Mesenchymal stem cell (in vitro differentiated cells and primary cell): ENCODE measurements around the gene YWHAQ.

Experiments
- DNase-seq: peaks from one replicate; pipeline ENCODE4 v3.0.0-alpha.2; 2013
- H2AFZ ChIP-seq: one replicate; pipeline ENCODE4 v1.6.1; 2013; ENCODE audit warnings: low read depth, mild to moderate bottlenecking, control low read depth, inconsistent platforms, low read length, moderate library complexity
- H2AK5ac ChIP-seq: 2 replicates; pipeline ENCODE4 v1.6.1; 2013; ENCODE audit warnings: low read length, moderate library complexity, mild to moderate bottlenecking, inconsistent platforms; ENCODE audit not compliant: severe bottlenecking
- H2BK120ac ChIP-seq: one replicate; pipeline ENCODE4 v1.6.1; 2013; ENCODE audit warnings: low read depth, mild to moderate bottlenecking, inconsistent platforms, low read length, moderate library complexity
- H2BK12ac ChIP-seq, 2 experiments: one replicate each; pipeline ENCODE4 v1.6.1; 2013; ENCODE audit warnings: inconsistent platforms in 2 of 2, low read length in 2 of 2, mild to moderate bottlenecking in 2 of 2, moderate library complexity in 2 of 2, control low read depth in 1 of 2
- H2BK15ac ChIP-seq: one replicate; pipeline ENCODE4 v1.6.1; 2013; ENCODE audit warnings: mild to moderate bottlenecking, low read depth, inconsistent platforms; ENCODE audit not compliant: poor library complexity, severe bottlenecking
- H2BK5ac ChIP-seq: 2 replicates; pipeline ENCODE4 v1.6.1; 2013; ENCODE audit warnings: low read depth, mild to moderate bottlenecking, low read length, control low read depth, inconsistent platforms; ENCODE audit not compliant: poor library complexity, severe bottlenecking
- H3K14ac ChIP-seq, 2 experiments: one replicate each; pipeline ENCODE4 v1.6.1; 2013; ENCODE audit warnings: inconsistent platforms in 2 of 2, low read length in 2 of 2, control low read depth in 1 of 2, mild to moderate bottlenecking in 1 of 2, moderate library complexity in 1 of 2
- H3K18ac ChIP-seq, 2 experiments: one replicate each; pipeline ENCODE4 v1.6.1; 2013; ENCODE audit warnings: inconsistent platforms in 2 of 2, low read length in 2 of 2, control low read depth in 1 of 2, low read depth in 1 of 2, mild to moderate bottlenecking in 1 of 2
- H3K23ac ChIP-seq, 2 experiments: one replicate each; pipeline ENCODE4 v1.6.1; 2013; ENCODE audit warnings: inconsistent platforms in 2 of 2, low read length in 2 of 2, mild to moderate bottlenecking in 2 of 2, moderate library complexity in 2 of 2, control low read depth in 1 of 2
- H3K27ac ChIP-seq: 2 replicates; pipeline ENCODE4 v1.5.1; 2013; ENCODE audit warnings: mild to moderate bottlenecking, moderate library complexity, low read length, control low read depth, inconsistent platforms; ENCODE audit not compliant: poor library complexity, severe bottlenecking
- H3K27me3 ChIP-seq, 2 experiments: 2 replicates each; pipeline versions ENCODE4 v1.6.1 to v1.7.0; 2013; ENCODE audit warnings: low read length in 2 of 2, mild to moderate bottlenecking in 2 of 2, moderate library complexity in 2 of 2, control low read depth in 1 of 2, inconsistent platforms in 1 of 2; ENCODE audit not compliant: control insufficient read depth in 1 of 2, insufficient read depth in 1 of 2
- H3K36me3 ChIP-seq, 2 experiments: 2 replicates each; pipeline versions ENCODE4 v1.6.1 to v1.7.0; 2013; ENCODE audit warnings: low read length in 2 of 2, control low read depth in 1 of 2, inconsistent platforms in 1 of 2, low read depth in 1 of 2, mild to moderate bottlenecking in 1 of 2; ENCODE audit not compliant: insufficient read depth in 2 of 2, control insufficient read depth in 1 of 2
- H3K4ac ChIP-seq, 2 experiments: one replicate each; pipeline ENCODE4 v1.6.1; 2013; ENCODE audit warnings: inconsistent platforms in 2 of 2, low read length in 2 of 2, mild to moderate bottlenecking in 2 of 2, moderate library complexity in 2 of 2, control low read depth in 1 of 2, low read depth in 1 of 2
- H3K4me1 ChIP-seq: 2 replicates; pipeline ENCODE4 v1.6.1; 2013; ENCODE audit warnings: low read depth, low read length, control low read depth; ENCODE audit not compliant: control insufficient read depth, insufficient read depth
- H3K4me2 ChIP-seq: 2 replicates; pipeline ENCODE4 v1.6.1; 2013; ENCODE audit warnings: low read length, mild to moderate bottlenecking, inconsistent platforms; ENCODE audit not compliant: poor library complexity, severe bottlenecking
- H3K4me3 ChIP-seq, 2 experiments: 2 replicates each; pipeline versions ENCODE4 v1.5.1 to v1.7.0; 2013; ENCODE audit warnings: low read length in 2 of 2, mild to moderate bottlenecking in 2 of 2, control low read depth in 1 of 2, low read depth in 1 of 2; ENCODE audit not compliant: insufficient read depth in 1 of 2
- H3K79me1 ChIP-seq: replicated peaks from 2 replicates; pipeline ENCODE4 v1.6.1; 2013; ENCODE audit warnings: mild to moderate bottlenecking, control low read depth, low read length, inconsistent platforms; ENCODE audit not compliant: poor library complexity, severe bottlenecking
- H3K9ac ChIP-seq: 2 replicates; pipeline ENCODE4 v1.7.0; 2013; ENCODE audit warnings: mild to moderate bottlenecking, low read length, moderate library complexity
- H3K9me3 ChIP-seq: 2 replicates; pipeline ENCODE4 v1.7.0; 2013; ENCODE audit warnings: mild to moderate bottlenecking, low read length; ENCODE audit not compliant: control insufficient read depth
- H4K8ac ChIP-seq: one replicate; pipeline ENCODE4 v1.6.1; 2013; ENCODE audit warnings: inconsistent platforms, mild to moderate bottlenecking, low read length, moderate library complexity
- H4K91ac ChIP-seq: one replicate; pipeline ENCODE4 v1.6.1; 2013; ENCODE audit warnings: mild to moderate bottlenecking, low read length, inconsistent platforms
- WGBS: methylation state at CpG from one replicate; pipeline ENCODE4 v1.1.7; 2013; ENCODE audit warnings: mixed read lengths; 5-methylcytosine and 5-hydroxymethylcytosine counted together

Gene YWHAQ

DNA sequence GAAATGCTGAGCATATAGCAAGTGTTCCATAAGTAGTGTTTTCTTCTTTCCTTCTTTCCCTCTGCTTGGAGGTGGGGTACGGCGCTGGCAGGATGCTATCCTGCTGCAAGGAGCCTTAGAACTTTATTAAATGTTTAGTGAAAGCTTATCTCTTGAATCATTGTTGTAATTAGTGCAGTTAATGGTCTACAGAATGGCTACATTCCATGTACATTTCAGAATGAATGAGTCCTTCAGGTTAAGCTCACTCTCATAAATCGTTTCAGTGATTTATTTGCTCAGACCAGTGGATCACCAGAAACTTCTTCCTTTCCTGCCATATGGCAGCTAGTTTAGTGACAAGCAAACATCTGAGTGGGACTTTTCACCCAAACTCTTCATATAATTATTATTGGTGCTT, 3.3 kb upstream of the YWHAQ start:
- Histone ChIP-seq H3K36me3 (peaks cover 0 to 3% of the 10 kb centered on the region in 2 experiments), H3K27ac (no peak overlapping the region), H3K79me1 (no peaks in the 10 kb centered on the region), H3K9me3 (no peaks in the 10 kb centered on the region), H4K91ac (no peak overlapping the region), H3K9ac (no peak overlapping the region), H3K27me3 (no peaks in the 10 kb centered on the region), H3K4me2 (no peak overlapping the region), H2AK5ac (no peak overlapping the region), H2BK5ac (no peak overlapping the region), H3K14ac (no peak overlapping the region), H2BK15ac (no peak overlapping the region), H2BK120ac (no peak overlapping the region), H3K4ac (no peak overlapping the region), H2AFZ (no peak overlapping the region), H4K8ac (no peak overlapping the region), H3K4me3 (no peak overlapping the region), H3K23ac (no peak overlapping the region), H2BK12ac (peak overlapping the region in 1 of 2 experiments; percentile 88), H3K18ac (peak overlapping the region; percentile 38 to 68), H3K4me1 (peaks cover 24% of the 10 kb centered on the region)
- 8% methylated on average over 1 of the region's 3 CpGs for WGBS
- no peak for DNase-seq

DNA sequence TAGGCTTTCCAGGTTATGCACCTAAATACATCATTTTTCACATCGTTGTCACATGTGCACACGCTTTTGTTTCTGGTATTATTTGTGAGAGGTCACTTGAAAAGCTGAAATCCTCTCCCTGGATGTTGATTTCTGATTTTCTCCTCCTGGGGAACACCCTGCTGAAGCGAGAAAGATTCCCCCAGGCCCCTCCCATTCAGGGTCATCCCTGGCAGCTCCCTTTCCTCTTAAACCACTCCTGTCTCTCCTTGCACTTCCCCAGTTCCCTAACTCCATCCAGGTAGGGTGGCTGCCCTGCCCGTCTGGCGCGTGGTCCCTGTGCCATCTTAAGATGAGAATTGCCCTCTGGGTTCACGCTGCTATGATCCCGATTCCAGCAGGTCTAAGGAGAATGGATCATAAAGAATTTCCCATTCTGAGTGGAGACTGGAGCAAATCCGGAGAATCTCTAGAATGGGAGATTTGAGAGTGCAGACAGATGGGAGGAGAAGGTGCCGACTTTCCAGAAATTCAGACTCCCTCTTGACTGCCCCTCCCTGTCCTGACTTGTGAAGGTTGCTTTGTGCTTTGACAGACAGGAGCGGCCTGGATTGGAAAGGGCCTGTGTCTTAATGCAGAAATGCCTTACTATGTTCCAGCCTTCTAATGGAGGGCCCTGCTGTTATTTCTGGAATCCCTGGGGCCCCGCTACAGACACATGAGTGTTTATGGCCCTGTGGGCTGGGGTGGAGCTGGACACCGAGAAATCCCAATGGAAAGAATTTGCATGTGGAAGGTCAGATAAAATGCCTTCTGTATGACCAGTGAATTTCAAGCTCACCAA, 1.3 kb upstream of the YWHAQ start:
- Histone ChIP-seq H2AFZ (no peak overlapping the region), H4K91ac (peak overlapping the region; percentile 96), H3K4me3 (peak overlapping the region in 1 of 2 experiments; percentile 99), H3K4me1 (peaks cover 9% of the 10 kb centered on the region), H3K9ac (peak overlapping the region; percentile 99), H3K4ac (peak overlapping the region; percentile 40 to 91), H3K27ac (no peak overlapping the region), H2AK5ac (peak overlapping the region; percentile 72), H3K27me3 (no peaks in the 10 kb centered on the region), H4K8ac (peak overlapping the region; percentile 96), H3K18ac (peak overlapping the region; percentile 77 to 96), H3K36me3 (peaks cover 3 to 16% of the 10 kb centered on the region in 2 experiments), H3K79me1 (no peaks in the 10 kb centered on the region), H3K9me3 (no peaks in the 10 kb centered on the region), H3K4me2 (peak overlapping the region; percentile 7), H2BK5ac (no peak overlapping the region), H2BK15ac (peak overlapping the region; percentile 98), H2BK12ac (peak overlapping the region; percentile 54 to 89), H2BK120ac (peak overlapping the region; percentile 61), H3K23ac (no peak overlapping the region), H3K14ac (no peak overlapping the region)
- peak; percentile 77 for DNase-seq
- 36% methylated on average over 10 of the region's 13 CpGs for WGBS

DNA sequence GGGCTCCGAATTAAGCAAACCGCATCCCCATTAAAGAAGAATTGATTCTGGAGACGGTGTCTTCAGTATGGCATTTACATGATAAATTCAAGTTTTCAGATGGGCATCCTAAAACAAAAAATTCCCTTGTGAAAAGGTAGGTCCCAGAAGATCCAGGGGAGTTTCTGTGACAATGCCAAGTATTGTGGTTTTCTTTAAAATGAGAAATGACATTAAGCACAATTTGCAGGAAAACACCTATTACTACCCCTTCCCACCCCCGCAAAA, 689 bp upstream of the YWHAQ start:
- H4K91ac ChIP-seq, result peak overlapping the region; percentile 25
- peak overlapping the region; percentile 71 for H2BK120ac ChIP-seq
- H3K9me3 ChIP-seq, result no peaks in the 10 kb centered on the region
- H2AFZ ChIP-seq, result no peak overlapping the region
- peaks cover 3 to 22% of the 10 kb centered on the region in 2 experiments for H3K36me3 ChIP-seq
- H2BK5ac ChIP-seq, result no peak overlapping the region
- H3K4me1 ChIP-seq, result peaks cover 9% of the 10 kb centered on the region
- no peak overlapping the region for H2BK15ac ChIP-seq
- H2BK12ac ChIP-seq, result peak overlapping the region; percentile 18 to 92
- H3K27ac ChIP-seq, result no peak overlapping the region
- H3K79me1 ChIP-seq, result no peaks in the 10 kb centered on the region
- H3K4me3 ChIP-seq, result peak overlapping the region in 1 of 2 experiments; percentile 99
- H3K4ac ChIP-seq, result peak overlapping the region; percentile 42 to 60
- WGBS, result 4% methylated on average over 4 of the region's 4 CpGs
- no peak for DNase-seq
- no peak overlapping the region for H4K8ac ChIP-seq
- H3K14ac ChIP-seq, result no peak overlapping the region
- H3K4me2 ChIP-seq, result peak overlapping the region; percentile 84
- peak overlapping the region; percentile 99 for H3K9ac ChIP-seq
- H3K27me3 ChIP-seq, result no peaks in the 10 kb centered on the region
- H2AK5ac ChIP-seq, result no peak overlapping the region
- no peak overlapping the region for H3K23ac ChIP-seq
- peak overlapping the region; percentile 25 to 37 for H3K18ac ChIP-seq

DNA sequence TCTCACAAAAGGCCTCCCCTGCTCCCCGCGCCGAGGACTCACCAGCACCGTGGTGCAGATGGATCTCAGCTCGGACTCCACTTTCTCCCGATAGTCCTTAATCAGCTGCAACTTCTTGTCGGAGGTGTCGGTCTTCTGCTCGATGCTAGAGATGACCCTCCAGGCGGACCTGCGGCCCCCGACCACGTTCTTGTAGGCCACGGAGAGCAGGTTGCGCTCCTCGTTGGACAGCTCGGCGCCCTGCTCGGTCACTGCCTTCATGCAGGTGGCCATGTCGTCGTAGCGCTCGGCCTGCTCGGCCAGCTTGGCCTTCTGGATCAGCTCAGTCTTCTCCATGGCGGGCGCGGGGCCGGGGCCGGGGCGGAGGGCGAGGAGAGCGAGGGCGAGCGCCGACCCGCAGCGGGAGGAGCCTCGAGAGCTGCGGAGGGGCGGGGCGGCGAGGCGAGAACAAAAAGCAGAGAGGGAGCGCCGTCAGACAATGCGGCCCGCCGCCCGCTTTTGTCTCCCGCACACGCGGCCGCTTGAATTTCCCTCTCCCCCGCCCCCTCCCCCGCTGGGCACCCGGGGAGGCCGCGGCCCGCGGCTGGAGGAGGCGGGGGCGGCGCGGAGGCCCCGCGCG, 571 bp downstream of the YWHAQ start:
- Histone ChIP-seq H3K14ac (peak overlapping the region; percentile 92 to 100), H2BK15ac (no peak overlapping the region), H3K27ac (peak overlapping the region; percentile 82), H3K9ac (peak overlapping the region; percentile 99), H3K23ac (peak overlapping the region in 1 of 2 experiments; percentile 97), H4K8ac (peak overlapping the region; percentile 85), H2BK12ac (peak overlapping the region; percentile 69 to 92), H4K91ac (peak overlapping the region; percentile 86), H3K4ac (peak overlapping the region; percentile 91 to 99), H3K36me3 (peaks cover 3 to 32% of the 10 kb centered on the region in 2 experiments), H3K4me2 (peak overlapping the region; percentile 66), H2BK5ac (peak overlapping the region; percentile 92), H2AFZ (no peak overlapping the region), H3K79me1 (no peaks in the 10 kb centered on the region), H3K18ac (peak overlapping the region; percentile 86 to 100), H2AK5ac (peak overlapping the region; percentile 73), H3K4me1 (peaks cover 9% of the 10 kb centered on the region), H3K4me3 (peak overlapping the region; percentile 99 to 100), H3K27me3 (no peaks in the 10 kb centered on the region), H3K9me3 (no peaks in the 10 kb centered on the region), H2BK120ac (peak overlapping the region; percentile 99)
- WGBS, result under 1% methylated on average over 41 of the region's 67 CpGs
- peak; percentile 68 for DNase-seq
